Immature natural killer cell (primary cell): ENCODE results near the gene TBC1D22A. TPM values are rescaled to one million over a fixed set of nuclear protein-coding genes. Genes with fewer than 3 reads are reported as not detected.

ENCODE experiments used
- DNase-seq, 3 donors: peaks; one replicate each; pipeline ENCODE4 v3.0.0; 2022; ENCODE audit warnings: mixed read lengths in 1 of 3
- H3K27ac Mint-ChIP-seq, 6 donors: one replicate each; pipeline ENCODE4 v1.8.0; 2020; ENCODE audit warnings: mixed read lengths in 6 of 6, mild to moderate bottlenecking in 5 of 6, inconsistent platforms in 4 of 6, moderate library complexity in 3 of 6
- H3K27me3 Mint-ChIP-seq, 3 donors: one replicate each; pipeline ENCODE4 v1.8.0; 2020 to 2021; ENCODE audit warnings: low read depth in 3 of 3, mild to moderate bottlenecking in 3 of 3, mixed read lengths in 3 of 3, moderate library complexity in 3 of 3, inconsistent platforms in 1 of 3
- H3K36me3 Mint-ChIP-seq, 3 donors: one replicate each; pipeline ENCODE4 v1.8.0; 2020; ENCODE audit warnings: mixed read lengths in 3 of 3, inconsistent platforms in 2 of 3, mild to moderate bottlenecking in 2 of 3
- H3K4me1 Mint-ChIP-seq, 2 donors: one replicate each; pipeline ENCODE4 v1.8.0; 2020; ENCODE audit warnings: inconsistent platforms in 2 of 2, mild to moderate bottlenecking in 2 of 2, mixed read lengths in 2 of 2, moderate library complexity in 1 of 2
- H3K4me3 Mint-ChIP-seq, 5 donors: one replicate each; pipeline ENCODE4 v1.8.0; 2020; ENCODE audit warnings: mild to moderate bottlenecking in 5 of 5, mixed read lengths in 5 of 5, inconsistent platforms in 3 of 5, moderate library complexity in 3 of 5
- H3K9me3 Mint-ChIP-seq, 6 donors: one replicate each; pipeline ENCODE4 v1.8.0; 2020; ENCODE audit warnings: mild to moderate bottlenecking in 6 of 6, mixed read lengths in 6 of 6, inconsistent platforms in 4 of 6, moderate library complexity in 3 of 6
- polyA plus RNA-seq, 3 donors: library from polyadenylated mRNA; unstranded; fragments of 300-500 nt; fragmentation: Illumina TruSeq; gene quantifications; one replicate each; pipeline ENCODE4 v1.2.3, GENCODE V29; 2021

Gene TBC1D22A
- polyA plus RNA-seq, 3 donors from 2014 or later = 20.6 to 28.0 (median 24.0) TPM

DNA sequence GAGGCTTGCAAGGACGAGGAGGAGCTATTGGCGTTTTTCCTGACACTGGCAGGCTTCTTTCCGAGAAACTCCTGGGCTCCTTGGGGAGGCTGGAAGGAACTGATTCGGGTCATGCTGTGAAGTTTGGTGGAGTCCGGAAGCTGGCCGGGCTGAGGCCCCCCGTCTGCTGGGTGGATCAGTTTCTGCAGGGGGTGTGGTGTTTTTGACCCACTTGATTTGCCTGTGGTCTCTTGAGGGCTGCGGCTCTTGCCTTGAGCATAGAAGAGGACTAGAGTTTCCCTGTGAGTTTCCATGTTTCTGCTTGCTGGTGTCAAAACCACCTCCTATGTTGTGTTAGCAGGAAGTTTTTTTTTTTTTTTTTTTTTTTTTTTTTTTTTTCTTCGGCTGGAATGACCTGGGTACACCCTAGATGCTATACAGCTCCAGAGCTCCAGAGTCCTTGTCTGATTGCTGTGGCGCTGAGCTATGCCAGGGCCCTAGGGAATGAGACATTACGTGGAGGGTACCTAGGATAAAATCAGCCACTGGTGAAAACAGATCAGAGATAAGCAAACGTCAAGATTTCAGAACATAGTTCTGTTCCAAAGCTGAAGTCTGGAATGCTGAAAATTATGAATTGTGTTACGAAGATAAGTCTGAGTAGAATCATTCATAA, 728 bp downstream of the TBC1D22A start:
- Mint-ChIP-seq H3K27ac (peak overlapping the region; percentile 99 to 100 (median 100)), H3K4me1 (peaks cover 69 to 71% of the 10 kb centered on the region in 2 donors), H3K36me3 (no peaks in the 10 kb centered on the region), H3K27me3 (peaks cover 9 to 21% (median 10%) of the 10 kb centered on the region in 3 donors), H3K9me3 (no peaks in the 10 kb centered on the region), H3K4me3 (peak overlapping the region; percentile 98 to 100 (median 99))
- peak; percentile 79 to 82 (median 80) for DNase-seq

DNA sequence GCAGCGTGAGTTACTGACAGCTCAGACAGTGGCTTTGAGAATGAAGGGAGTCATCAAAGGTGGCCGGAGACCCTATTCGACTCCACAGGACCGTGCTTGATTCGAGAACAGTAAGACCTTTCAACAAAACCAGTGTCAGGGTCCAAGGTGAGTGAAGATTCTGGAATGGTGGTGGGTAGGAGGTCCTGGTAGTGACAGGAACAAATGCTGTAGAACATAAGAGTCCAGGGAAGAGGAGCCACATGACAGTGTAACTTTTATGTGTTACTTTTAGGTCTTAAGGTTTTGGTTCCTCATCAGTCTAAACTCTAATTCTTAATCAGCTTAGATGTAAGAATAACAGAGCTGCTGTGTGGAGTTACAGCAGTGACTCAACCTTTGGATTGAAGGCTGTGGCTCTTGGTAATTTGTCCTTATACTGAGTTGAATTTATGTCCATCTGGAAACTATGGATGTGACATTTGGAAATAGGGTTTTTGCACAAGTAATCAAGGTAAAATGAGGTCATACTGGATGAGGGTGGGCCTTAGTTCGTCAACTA, 1.8 kb downstream of the TBC1D22A start:
- H3K4me1 Mint-ChIP-seq = peaks cover 67 to 70% of the 10 kb centered on the region in 2 donors

DNA sequence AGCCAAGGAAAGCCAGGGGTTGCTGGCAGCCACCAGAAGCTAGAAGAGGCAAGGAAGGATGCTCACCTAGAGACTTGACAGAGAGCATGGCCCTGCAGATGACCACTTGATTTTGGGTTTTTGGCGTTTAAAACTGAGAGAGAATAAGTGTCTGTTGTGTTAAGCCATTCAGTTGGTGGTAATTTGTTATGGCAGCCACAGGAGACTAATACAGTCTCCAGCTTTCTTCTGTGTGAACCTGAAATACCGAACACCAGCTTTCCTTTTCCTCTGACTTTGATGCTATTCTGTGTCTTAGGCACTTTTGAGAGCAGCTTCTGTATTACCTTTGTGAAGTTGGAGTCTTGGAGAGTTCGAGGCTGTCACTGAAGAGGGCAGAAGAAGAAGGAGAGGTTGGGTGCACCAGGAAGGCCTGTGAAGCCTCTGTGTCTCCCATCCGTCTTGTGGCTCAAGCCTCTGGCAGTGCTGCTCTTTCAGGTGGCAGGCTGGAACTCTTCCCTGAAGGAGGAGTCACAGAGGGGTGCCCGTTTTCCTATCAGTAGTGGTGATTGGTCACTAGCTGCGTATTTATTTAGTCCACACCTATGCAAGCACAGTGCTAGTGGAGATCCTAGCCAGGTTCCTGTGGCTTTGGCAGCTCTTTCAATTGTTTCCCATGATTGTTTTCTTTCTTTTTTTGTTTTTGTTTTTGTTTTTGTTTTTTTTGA, 2.5 kb downstream of the TBC1D22A start:
- Mint-ChIP-seq H3K36me3 (no peaks in the 10 kb centered on the region), H3K4me3 (peak overlapping the region in 3 of 5 donors; percentile 10 to 99 (median 22)), H3K9me3 (no peaks in the 10 kb centered on the region), H3K4me1 (peaks cover 74 to 77% of the 10 kb centered on the region in 2 donors), H3K27ac (peak overlapping the region; percentile 99 to 100 (median 100)), H3K27me3 (peaks cover 9 to 18% (median 10%) of the 10 kb centered on the region in 3 donors)
- DNase-seq = no peak

More for the DNA sequence above, 1.8 kb downstream of the TBC1D22A start:
- no peaks in the 10 kb centered on the region for H3K9me3 Mint-ChIP-seq
- no peak for DNase-seq
- peak overlapping the region; percentile 99 to 100 (median 100) for H3K27ac Mint-ChIP-seq
- no peaks in the 10 kb centered on the region for H3K36me3 Mint-ChIP-seq
- H3K4me3 Mint-ChIP-seq = peak overlapping the region; percentile 98 to 100 (median 99)
- peaks cover 9 to 18% (median 10%) of the 10 kb centered on the region in 3 donors for H3K27me3 Mint-ChIP-seq

DNA sequence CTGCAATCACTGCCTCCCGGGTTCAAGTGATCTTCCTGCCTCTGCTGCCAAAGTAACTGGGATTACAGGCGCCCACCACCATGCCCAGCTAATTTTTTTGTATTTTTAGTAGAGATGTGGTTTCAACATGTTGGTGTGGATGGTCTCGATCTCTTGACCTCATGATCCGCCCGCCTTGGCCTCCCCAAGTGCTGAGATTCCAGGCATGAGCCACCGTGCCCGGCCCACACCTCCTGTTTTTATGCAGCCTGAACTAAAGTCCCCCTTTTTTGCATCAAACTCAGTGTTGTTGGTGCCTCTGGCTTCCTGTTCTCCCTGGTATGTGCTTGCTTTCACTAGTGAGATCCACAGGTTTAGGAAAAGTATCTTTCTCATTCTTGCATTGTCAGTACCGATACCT, 4.2 kb downstream of the TBC1D22A start:
- Mint-ChIP-seq H3K27ac (peak overlapping the region; percentile 37 to 86 (median 64)), H3K9me3 (no peaks in the 10 kb centered on the region), H3K36me3 (no peaks in the 10 kb centered on the region), H3K4me3 (no peak overlapping the region), H3K4me1 (peaks cover 82 to 86% of the 10 kb centered on the region in 2 donors), H3K27me3 (peaks cover 8 to 18% (median 9%) of the 10 kb centered on the region in 3 donors)
- DNase-seq = no peak

GRCh38 chr22:46767249-46767985, 5.0 kb downstream of the TBC1D22A start:
- no peaks in the 10 kb centered on the region for H3K9me3 Mint-ChIP-seq
- peaks cover 6 to 12% (median 9%) of the 10 kb centered on the region in 3 donors for H3K27me3 Mint-ChIP-seq
- H3K36me3 Mint-ChIP-seq = no peaks in the 10 kb centered on the region
- H3K4me1 Mint-ChIP-seq = peaks cover 76 to 79% of the 10 kb centered on the region in 2 donors
- H3K27ac Mint-ChIP-seq = peak overlapping the region; percentile 57 to 91 (median 72)
- DNase-seq = no peak
- H3K4me3 Mint-ChIP-seq = peak overlapping the region in 3 of 5 donors; percentile 5 to 59 (median 13)

- peak overlapping the region; percentile 71 to 95 (median 92) for H3K27ac Mint-ChIP-seq
- H3K27me3 Mint-ChIP-seq = peaks cover 0 to 2% (median 0%) of the 10 kb centered on the region in 3 donors
- H3K4me3 Mint-ChIP-seq = peak overlapping the region in 3 of 5 donors; percentile 4 to 29 (median 28)
- no peaks in the 10 kb centered on the region for H3K36me3 Mint-ChIP-seq
- no peaks in the 10 kb centered on the region for H3K9me3 Mint-ChIP-seq
- no peak for DNase-seq
- H3K4me1 Mint-ChIP-seq = peaks cover 73% of the 10 kb centered on the region in 2 donors
Measured at GRCh38 chr22:46769191-46769675, 6.8 kb downstream of the TBC1D22A start.

DNA sequence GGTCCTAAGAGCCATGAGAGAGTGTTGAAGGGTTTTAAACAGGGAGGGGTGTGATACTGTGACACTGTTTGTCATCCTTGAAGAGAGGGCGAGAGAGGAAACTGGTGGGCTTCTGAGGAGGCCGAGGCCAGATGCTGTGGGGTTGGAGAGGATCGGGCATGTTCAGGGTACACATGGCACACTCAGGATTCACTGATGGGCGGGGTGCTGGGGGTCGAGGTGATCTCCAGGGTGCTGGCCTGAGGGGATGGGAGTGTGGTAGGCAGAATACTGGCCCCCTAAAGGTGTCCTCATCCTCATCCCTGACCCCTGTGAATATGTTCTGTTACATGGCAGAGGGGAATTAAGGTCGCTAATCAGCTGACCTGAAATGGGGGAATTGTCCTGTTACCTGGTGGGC, 7.3 kb downstream of the TBC1D22A start:
- DNase-seq = no peak
- Mint-ChIP-seq H3K27me3 (peaks cover 0 to 2% (median 0%) of the 10 kb centered on the region in 3 donors), H3K4me3 (peak overlapping the region in 4 of 5 donors; percentile 4 to 29 (median 22)), H3K4me1 (peaks cover 72 to 73% of the 10 kb centered on the region in 2 donors), H3K27ac (peak overlapping the region; percentile 71 to 95 (median 92)), H3K9me3 (no peaks in the 10 kb centered on the region), H3K36me3 (no peaks in the 10 kb centered on the region)

- DNase-seq = no peak
- peaks cover 72 to 73% of the 10 kb centered on the region in 2 donors for H3K4me1 Mint-ChIP-seq
- H3K9me3 Mint-ChIP-seq = no peaks in the 10 kb centered on the region
- no peaks in the 10 kb centered on the region for H3K36me3 Mint-ChIP-seq
- H3K27ac Mint-ChIP-seq = peak overlapping the region; percentile 71 to 95 (median 93)
- H3K27me3 Mint-ChIP-seq = peaks cover 0 to 2% (median 0%) of the 10 kb centered on the region in 3 donors
- H3K4me3 Mint-ChIP-seq = peak overlapping the region in 3 of 5 donors; percentile 15 to 65 (median 37)
Measured at GRCh38 chr22:46770151-46770641, 7.7 kb downstream of the TBC1D22A start.

- peak in 1 of 3 donors; percentile 29 for DNase-seq
- Mint-ChIP-seq H3K9me3 (no peaks in the 10 kb centered on the region), H3K27ac (peak overlapping the region; percentile 71 to 95 (median 92)), H3K4me3 (peak overlapping the region; percentile 49 to 76 (median 65)), H3K4me1 (peaks cover 76 to 77% of the 10 kb centered on the region in 2 donors), H3K36me3 (no peaks in the 10 kb centered on the region), H3K27me3 (peaks cover 0 to 2% (median 0%) of the 10 kb centered on the region in 3 donors)
Measured at GRCh38 chr22:46770726-46771125, 8.3 kb downstream of the TBC1D22A start.

DNA sequence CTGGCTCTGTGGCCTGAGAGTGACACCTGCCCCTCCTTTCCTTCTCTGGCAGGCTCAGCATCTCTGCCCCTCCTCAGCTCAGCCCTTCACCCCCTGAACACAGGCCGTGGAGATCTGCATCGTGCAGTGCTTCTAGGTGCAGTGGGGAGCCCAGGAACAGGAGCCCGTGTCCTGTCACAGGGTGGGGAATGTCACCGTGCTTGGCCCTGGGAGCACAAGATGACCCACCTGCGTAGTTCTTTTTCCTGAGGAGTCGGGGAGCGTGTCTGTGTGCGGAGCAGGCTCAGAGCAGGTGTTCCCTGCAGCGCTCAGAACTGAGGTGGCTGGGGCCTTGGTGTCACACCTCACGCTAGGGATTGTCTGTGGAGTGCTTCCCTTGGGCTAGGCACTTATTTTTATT, 10.6 kb downstream of the TBC1D22A start:
- Mint-ChIP-seq H3K9me3 (no peaks in the 10 kb centered on the region), H3K4me1 (peaks cover 82 to 83% of the 10 kb centered on the region in 2 donors), H3K27me3 (peaks cover 0 to 2% (median 0%) of the 10 kb centered on the region in 3 donors), H3K27ac (peak overlapping the region; percentile 30 to 85 (median 80)), H3K4me3 (peak overlapping the region in 2 of 5 donors; percentile 39 to 53), H3K36me3 (no peaks in the 10 kb centered on the region)
- no peak for DNase-seq

DNA sequence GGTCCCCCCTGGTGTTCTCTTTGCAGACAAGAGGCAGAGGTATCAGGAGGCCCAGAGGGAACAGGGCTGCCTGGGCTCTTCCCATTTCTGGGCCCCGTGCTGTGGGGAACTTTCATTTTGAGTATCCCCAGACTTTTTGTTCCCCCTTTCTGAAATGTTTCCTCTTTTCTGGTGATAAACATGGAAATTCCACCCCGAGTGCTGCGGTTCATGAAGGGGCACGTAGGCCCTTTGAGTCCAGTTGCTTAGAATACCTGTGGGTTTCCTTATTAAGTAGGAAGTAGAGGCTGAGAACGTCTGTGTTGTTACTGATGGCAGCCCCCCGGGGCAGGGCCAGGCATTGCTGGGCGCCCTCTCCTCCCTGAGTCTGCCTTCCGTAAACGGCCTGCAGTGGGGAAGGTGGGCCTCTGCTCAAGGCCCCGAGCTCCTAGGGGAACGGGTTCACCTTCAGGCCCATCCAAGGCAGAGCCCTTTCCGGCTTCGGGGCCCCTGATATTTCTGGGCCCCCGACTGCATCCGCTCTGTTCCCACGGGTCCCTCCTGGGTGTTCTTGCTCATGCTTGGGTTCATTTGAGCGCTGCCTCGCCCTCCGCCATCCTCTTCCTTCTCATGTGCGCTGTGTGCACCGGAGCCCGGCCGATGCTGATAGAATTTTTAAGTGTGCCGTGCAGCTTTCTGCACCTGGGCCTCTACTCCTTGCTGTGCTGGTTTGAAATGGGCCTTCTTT, 12.0 kb downstream of the TBC1D22A start:
- DNase-seq = no peak
- peak overlapping the region; percentile 36 to 87 (median 72) for H3K27ac Mint-ChIP-seq
- H3K36me3 Mint-ChIP-seq = no peaks in the 10 kb centered on the region
- peaks cover 73 to 87% of the 10 kb centered on the region in 2 donors for H3K4me1 Mint-ChIP-seq
- H3K4me3 Mint-ChIP-seq = peak overlapping the region in 1 of 5 donors; percentile 19
- no peaks in the 10 kb centered on the region for H3K9me3 Mint-ChIP-seq
- peaks cover 0 to 2% (median 0%) of the 10 kb centered on the region in 3 donors for H3K27me3 Mint-ChIP-seq
